ENCODE measurements around the gene USPL1.

USPL1 gene

GRCh38 chr13:30681843-30682242, 64.1 kb downstream of the USPL1 start:
- Histone ChIP-seq H3K9me3 (ENCODE audit: insufficient read depth, low read depth, low read length) (no peaks in the 10 kb centered on the region), H3K4me3 (ENCODE audit: low read length) (no peak overlapping the region), H3K4me1 (ENCODE audit: insufficient read depth, low read length) (no peaks in the 10 kb centered on the region), H3K9ac (ENCODE audit: low read depth, low read length) (no peak overlapping the region), H3K27me3 (ENCODE audit: insufficient read depth, low read length) (no peaks in the 10 kb centered on the region), H3K27ac (ENCODE audit: low read depth, low read length) (no peak overlapping the region), H3K36me3 (ENCODE audit: insufficient read depth, low read length) (no peaks in the 10 kb centered on the region)
- 80% methylated on average over 2 of the region's 2 CpGs for WGBS

GRCh38 chr13:30685320-30685859, 67.7 kb downstream of the USPL1 start:
- 76% methylated on average over 6 of the region's 8 CpGs for WGBS
- Histone ChIP-seq H3K27me3 (ENCODE audit: insufficient read depth, low read length) (no peaks in the 10 kb centered on the region), H3K9ac (ENCODE audit: low read depth, low read length) (no peak overlapping the region), H3K36me3 (ENCODE audit: insufficient read depth, low read length) (no peaks in the 10 kb centered on the region), H3K27ac (ENCODE audit: low read depth, low read length) (no peak overlapping the region), H3K4me3 (ENCODE audit: low read length) (no peak overlapping the region), H3K9me3 (ENCODE audit: insufficient read depth, low read depth, low read length) (no peaks in the 10 kb centered on the region), H3K4me1 (ENCODE audit: insufficient read depth, low read length) (no peaks in the 10 kb centered on the region)

GRCh38 chr13:30685987-30686386, 68.3 kb downstream of the USPL1 start:
- H3K36me3 ChIP-seq (ENCODE audit: insufficient read depth, low read length) = no peaks in the 10 kb centered on the region
- no peak overlapping the region for H3K27ac ChIP-seq (ENCODE audit: low read depth, low read length)
- WGBS = 88% methylated on average over 2 of the region's 2 CpGs
- no peaks in the 10 kb centered on the region for H3K27me3 ChIP-seq (ENCODE audit: insufficient read depth, low read length)
- H3K4me1 ChIP-seq (ENCODE audit: insufficient read depth, low read length) = no peaks in the 10 kb centered on the region
- no peak overlapping the region for H3K4me3 ChIP-seq (ENCODE audit: low read length)
- no peaks in the 10 kb centered on the region for H3K9me3 ChIP-seq (ENCODE audit: insufficient read depth, low read depth, low read length)
- no peak overlapping the region for H3K9ac ChIP-seq (ENCODE audit: low read depth, low read length)

GRCh38 chr13:30687601-30688000, 69.9 kb downstream of the USPL1 start:
- Histone ChIP-seq H3K9me3 (ENCODE audit: insufficient read depth, low read depth, low read length) (no peaks in the 10 kb centered on the region), H3K4me1 (ENCODE audit: insufficient read depth, low read length) (no peaks in the 10 kb centered on the region), H3K27ac (ENCODE audit: low read depth, low read length) (no peak overlapping the region), H3K9ac (ENCODE audit: low read depth, low read length) (no peak overlapping the region), H3K27me3 (ENCODE audit: insufficient read depth, low read length) (no peaks in the 10 kb centered on the region), H3K4me3 (ENCODE audit: low read length) (no peak overlapping the region), H3K36me3 (ENCODE audit: insufficient read depth, low read length) (no peaks in the 10 kb centered on the region)
- WGBS = 86% methylated on average over 2 of the region's 3 CpGs

- no peaks in the 10 kb centered on the region for H3K27me3 ChIP-seq (ENCODE audit: insufficient read depth, low read length)
These were observed 72.0 kb downstream of the USPL1 start for GRCh38 chr13:30689752-30690151.

GRCh38 chr13:30690282-30691188, 72.8 kb downstream of the USPL1 start:
- Histone ChIP-seq H3K4me1 (ENCODE audit: insufficient read depth, low read length) (0 out of 2 replicates have a peak, but pooled peaks cover 2% of the 10 kb centered on the region), H3K9me3 (ENCODE audit: insufficient read depth, low read depth, low read length) (no peaks in the 10 kb centered on the region), H3K36me3 (ENCODE audit: insufficient read depth, low read length) (no peaks in the 10 kb centered on the region), H3K4me3 (ENCODE audit: low read length) (no peak overlapping the region), H3K27me3 (ENCODE audit: insufficient read depth, low read length) (no peaks in the 10 kb centered on the region), H3K9ac (ENCODE audit: low read depth, low read length) (no peak overlapping the region), H3K27ac (ENCODE audit: low read depth, low read length) (no peak overlapping the region)
- 92% methylated on average over 21 of the region's 21 CpGs for WGBS

More at GRCh38 chr13:30689752-30690151, 72.0 kb downstream of the USPL1 start:
- Histone ChIP-seq H3K4me1 (ENCODE audit: insufficient read depth, low read length) (no peaks in the 10 kb centered on the region), H3K36me3 (ENCODE audit: insufficient read depth, low read length) (no peaks in the 10 kb centered on the region), H3K9me3 (ENCODE audit: insufficient read depth, low read depth, low read length) (no peaks in the 10 kb centered on the region), H3K4me3 (ENCODE audit: low read length) (no peak overlapping the region), H3K27ac (ENCODE audit: low read depth, low read length) (no peak overlapping the region), H3K9ac (ENCODE audit: low read depth, low read length) (no peak overlapping the region)
- 93% methylated on average over 14 of the region's 14 CpGs for WGBS

GRCh38 chr13:30692113-30692512, 74.4 kb downstream of the USPL1 start:
- no peak overlapping the region for H3K9ac ChIP-seq (ENCODE audit: low read depth, low read length)
- no peaks in the 10 kb centered on the region for H3K36me3 ChIP-seq (ENCODE audit: insufficient read depth, low read length)
- WGBS = no CpG with 5 or more reads among the region's 1 CpG
- H3K4me3 ChIP-seq (ENCODE audit: low read length) = no peak overlapping the region
- H3K27me3 ChIP-seq (ENCODE audit: insufficient read depth, low read length) = no peaks in the 10 kb centered on the region
- no peaks in the 10 kb centered on the region for H3K9me3 ChIP-seq (ENCODE audit: insufficient read depth, low read depth, low read length)
- H3K4me1 ChIP-seq (ENCODE audit: insufficient read depth, low read length) = peaks cover 14% of the 10 kb centered on the region
- H3K27ac ChIP-seq (ENCODE audit: low read depth, low read length) = no peak overlapping the region

- Histone ChIP-seq H3K36me3 (ENCODE audit: insufficient read depth, low read length) (no peaks in the 10 kb centered on the region), H3K9ac (ENCODE audit: low read depth, low read length) (no peak overlapping the region), H3K27me3 (ENCODE audit: insufficient read depth, low read length) (no peaks in the 10 kb centered on the region), H3K27ac (ENCODE audit: low read depth, low read length) (no peak overlapping the region), H3K4me1 (ENCODE audit: insufficient read depth, low read length) (peaks cover 14% of the 10 kb centered on the region), H3K9me3 (ENCODE audit: insufficient read depth, low read depth, low read length) (no peaks in the 10 kb centered on the region), H3K4me3 (ENCODE audit: low read length) (no peak overlapping the region)
- WGBS = 47% methylated on average over 11 of the region's 11 CpGs
These were observed 78.8 kb downstream of the USPL1 start for GRCh38 chr13:30696278-30697176.

- Histone ChIP-seq H3K36me3 (ENCODE audit: insufficient read depth, low read length) (no peaks in the 10 kb centered on the region), H3K9me3 (ENCODE audit: insufficient read depth, low read depth, low read length) (no peaks in the 10 kb centered on the region), H3K9ac (ENCODE audit: low read depth, low read length) (no peak overlapping the region), H3K27ac (ENCODE audit: low read depth, low read length) (no peak overlapping the region), H3K4me3 (ENCODE audit: low read length) (no peak overlapping the region), H3K4me1 (ENCODE audit: insufficient read depth, low read length) (peaks cover 14% of the 10 kb centered on the region), H3K27me3 (ENCODE audit: insufficient read depth, low read length) (no peaks in the 10 kb centered on the region)
- WGBS = 91% methylated on average over 8 of the region's 8 CpGs
These were observed 79.6 kb downstream of the USPL1 start for GRCh38 chr13:30697177-30697953.

- Histone ChIP-seq H3K27ac (ENCODE audit: low read depth, low read length) (no peak overlapping the region), H3K4me3 (ENCODE audit: low read length) (no peak overlapping the region), H3K9ac (ENCODE audit: low read depth, low read length) (no peak overlapping the region), H3K27me3 (ENCODE audit: insufficient read depth, low read length) (no peaks in the 10 kb centered on the region), H3K9me3 (ENCODE audit: insufficient read depth, low read depth, low read length) (no peaks in the 10 kb centered on the region), H3K36me3 (ENCODE audit: insufficient read depth, low read length) (no peaks in the 10 kb centered on the region), H3K4me1 (ENCODE audit: insufficient read depth, low read length) (peaks cover 14% of the 10 kb centered on the region)
- WGBS = 89% methylated on average over 6 of the region's 7 CpGs
These were observed 80.3 kb downstream of the USPL1 start for GRCh38 chr13:30697996-30698401.
